H1 (cell line): ENCODE results near the gene CCL25. TPM values are rescaled to one million over a fixed set of nuclear protein-coding genes. Genes with fewer than 3 reads are reported as not detected.

Source experiments
- CTCF ChIA-PET: fragments of 300-600 bp; sonication (Branson Sonifier 250); formaldehyde crosslinking; loops from one replicate; lab custom pipeline; 2021; ENCODE audit not compliant: partially characterized antibody; lab: Charles Lee
- POLR2A ChIA-PET: fragments of 300-600 bp; sonication (Branson Sonifier 250); formaldehyde crosslinking; loops from one replicate; lab custom pipeline; 2021; ENCODE audit warnings: inconsistent platforms; ENCODE audit not compliant: partially characterized antibody; lab: Charles Lee
- DNase-seq, 2 experiments: peaks; one replicate each; pipeline versions ENCODE4 v3.0.0 to v3.0.0-alpha.2; 2010 to 2022; ENCODE audit warnings: low spot score in 2 of 2, low read depth in 1 of 2, mixed read lengths in 1 of 2
- FAIRE-seq: peaks from 2 replicates; lab custom pipeline; 2011; peaks lifted over from hg19 to GRCh38; lab: Jason Lieb, UNC
- H2AFZ ChIP-seq: 2 replicates; pipeline ENCODE4 v1.8.1; 2012; ENCODE audit warnings: low read length, inconsistent platforms
- H2AK5ac ChIP-seq: 2 replicates; pipeline ENCODE4 v1.6.1; 2013; ENCODE audit warnings: low read depth, low read length
- H2BK120ac ChIP-seq: replicated peaks from 2 replicates; pipeline ENCODE3; 2013; ENCODE audit warnings: low read depth, low read length, inconsistent platforms
- H2BK12ac ChIP-seq: 2 replicates; pipeline ENCODE4 v1.6.1; 2013; ENCODE audit warnings: low read depth, low read length
- H2BK15ac ChIP-seq: 2 replicates; pipeline ENCODE4 v1.6.1; 2013; ENCODE audit warnings: low read length
- H2BK20ac ChIP-seq: 2 replicates; pipeline ENCODE4 v1.6.1; 2013; ENCODE audit warnings: low read length
- H2BK5ac ChIP-seq: 2 replicates; pipeline ENCODE4 v1.6.1; 2013; ENCODE audit warnings: low read depth, low read length
- H3K14ac ChIP-seq: 2 replicates; pipeline ENCODE4 v1.6.1; 2013; ENCODE audit warnings: inconsistent platforms; ENCODE audit not compliant: insufficient read length
- H3K18ac ChIP-seq: 2 replicates; pipeline ENCODE4 v1.6.1; 2013; ENCODE audit warnings: low read length; ENCODE audit errors: extremely low read depth
- H3K23ac ChIP-seq: 2 replicates; pipeline ENCODE4 v1.6.1; 2013; ENCODE audit warnings: inconsistent platforms; ENCODE audit not compliant: insufficient read length
- H3K23me2 ChIP-seq: 2 replicates; pipeline ENCODE4 v1.6.1; 2013; ENCODE audit warnings: low read depth, low read length
- H3K27ac ChIP-seq: 2 replicates; pipeline ENCODE4 v1.6.1; 2011; ENCODE audit warnings: low read depth, low read length, inconsistent platforms
- H3K27me3 ChIP-seq, 4 experiments: replicated peaks in 1 of 4; 1 replicate in 1 of 4; 2 replicates in 3 of 4; pipeline versions ENCODE4 v1.6.1 to v1.8.1; 2011 to 2013; ENCODE audit warnings: low read length in 3 of 4, mild to moderate bottlenecking in 3 of 4, inconsistent platforms in 2 of 4, mixed read lengths in 2 of 4, moderate library complexity in 1 of 4; ENCODE audit not compliant: control insufficient read depth in 3 of 4, insufficient read depth in 3 of 4; ENCODE audit errors: extremely low read depth in 1 of 4
- H3K36me3 ChIP-seq, 4 experiments: 2 replicates each; pipeline versions ENCODE4 v1.6.1 to v1.8.1; 2011 to 2013; ENCODE audit warnings: mild to moderate bottlenecking in 4 of 4, low read length in 3 of 4, moderate library complexity in 2 of 4, control low read depth in 1 of 4, inconsistent platforms in 1 of 4; ENCODE audit not compliant: insufficient read depth in 4 of 4, control insufficient read depth in 2 of 4
- H3K4ac ChIP-seq: replicated peaks from 2 replicates; pipeline ENCODE3; 2013; ENCODE audit warnings: low read length, low read depth, mixed read lengths, inconsistent platforms; ENCODE audit not compliant: insufficient read length
- H3K4me1 ChIP-seq, 4 experiments: replicated peaks in 1 of 4; 1 replicate in 1 of 4; 2 replicates in 3 of 4; pipeline versions ENCODE4 v1.6.1 to v1.8.1; 2011 to 2013; ENCODE audit warnings: low read length in 3 of 4, inconsistent platforms in 2 of 4, mixed read lengths in 1 of 4; ENCODE audit not compliant: insufficient read depth in 4 of 4, control insufficient read depth in 3 of 4
- H3K4me2 ChIP-seq, 2 experiments: 2 replicates each; pipeline versions ENCODE4 v1.6.1 to v1.8.1; 2011 to 2013; ENCODE audit warnings: low read depth in 2 of 2, low read length in 2 of 2, control low read depth in 1 of 2, inconsistent platforms in 1 of 2, mild to moderate bottlenecking in 1 of 2; ENCODE audit not compliant: insufficient read depth in 1 of 2
- H3K4me3 ChIP-seq, 4 experiments: fragments of 200-600, 300-600 bp in 1 of 4; sonication (generic), shearing (Covaris generic), sonication (Bioruptor Twin) in 1 of 4; 2 replicates each; pipeline versions ENCODE4 v1.5.1 to v1.8.1; 2011 to 2016; ENCODE audit warnings: low read length in 4 of 4, low read depth in 3 of 4, control low read depth in 2 of 4, inconsistent platforms in 2 of 4, mild to moderate bottlenecking in 2 of 4, mixed read lengths in 1 of 4, moderate library complexity in 1 of 4; ENCODE audit not compliant: insufficient read depth in 2 of 4; ENCODE audit errors: extremely low read depth in 1 of 4
- H3K56ac ChIP-seq: replicated peaks from 2 replicates; pipeline ENCODE3; 2013; ENCODE audit warnings: low read depth, mild to moderate bottlenecking, mixed read lengths, low read length, inconsistent platforms; ENCODE audit not compliant: insufficient read length
- H3K79me1 ChIP-seq: 2 replicates; pipeline ENCODE4 v1.6.1; 2013; ENCODE audit warnings: low read depth, low read length, control low read depth
- H3K79me2 ChIP-seq, 2 experiments: 2 replicates each; pipeline versions ENCODE4 v1.6.1 to v1.8.1; 2012 to 2013; ENCODE audit warnings: low read length in 2 of 2, mild to moderate bottlenecking in 2 of 2, inconsistent platforms in 1 of 2; ENCODE audit not compliant: insufficient read depth in 2 of 2, control insufficient read depth in 1 of 2
- H3K9ac ChIP-seq, 4 experiments: replicated peaks in 1 of 4; 1 replicate in 1 of 4; 2 replicates in 3 of 4; pipeline versions ENCODE4 v1.6.1 to v1.8.1; 2011 to 2013; ENCODE audit warnings: low read depth in 3 of 4, low read length in 3 of 4, control low read depth in 2 of 4, mild to moderate bottlenecking in 2 of 4, moderate library complexity in 2 of 4, inconsistent platforms in 1 of 4; ENCODE audit errors: extremely low read depth in 1 of 4
- H3K9me3 ChIP-seq, 2 experiments: 2 replicates each; pipeline versions ENCODE4 v1.6.1 to v1.8.1; 2012 to 2013; ENCODE audit warnings: mild to moderate bottlenecking in 2 of 2, moderate library complexity in 2 of 2, control low read depth in 1 of 2, inconsistent platforms in 1 of 2, low read depth in 1 of 2, low read length in 1 of 2, mixed read lengths in 1 of 2; ENCODE audit not compliant: insufficient read depth in 2 of 2
- H4K20me1 ChIP-seq, 2 experiments: replicated peaks in 1 of 2; 2 replicates each; pipeline versions ENCODE3 to v1.8.1; 2011 to 2013; ENCODE audit warnings: inconsistent platforms in 2 of 2, low read length in 2 of 2, mild to moderate bottlenecking in 1 of 2; ENCODE audit not compliant: insufficient read depth in 2 of 2, control insufficient read depth in 1 of 2
- H4K5ac ChIP-seq: 2 replicates; pipeline ENCODE4 v1.6.1; 2013; ENCODE audit warnings: low read length, low read depth, mixed read lengths, inconsistent platforms; ENCODE audit not compliant: insufficient read length
- H4K8ac ChIP-seq: 2 replicates; pipeline ENCODE4 v1.8.0; 2013; ENCODE audit warnings: mild to moderate bottlenecking, moderate library complexity, low read length, inconsistent platforms; ENCODE audit not compliant: insufficient read depth; ENCODE audit errors: extremely low read depth
- H4K91ac ChIP-seq: replicated peaks from 2 replicates; pipeline ENCODE3; 2013; ENCODE audit warnings: low read length, mixed read lengths, inconsistent platforms; ENCODE audit not compliant: insufficient read length
- JUN ChIP-seq: IDR thresholded peaks from 2 replicates; pipeline ENCODE4 v1.6.1; 2011; ENCODE audit warnings: low read depth, mild to moderate bottlenecking, improper control_type of control experiment, low read length
- MAX ChIP-seq: IDR thresholded peaks from 2 replicates; pipeline ENCODE4 v1.6.1; 2012; ENCODE audit warnings: inconsistent platforms
- WGBS, 2 experiments: shearing (Covaris generic) in 1 of 2; methylation state at CpG; one replicate each; pipeline versions ENCODE4 v1.1.6 to v1.1.7; 2013 to 2015; ENCODE audit warnings: low lambda C conversion rate in 2 of 2, mixed read lengths in 2 of 2, inconsistent platforms in 1 of 2, low coverage in 1 of 2, missing lambda C conversion rate in 1 of 2; ENCODE audit not compliant: insufficient replicate concordance in 2 of 2, insufficient coverage in 1 of 2, insufficient read length in 1 of 2; ENCODE audit errors: extremely low coverage in 1 of 2, missing lambda C conversion rate in 1 of 2; 5-methylcytosine and 5-hydroxymethylcytosine counted together
- polyA plus RNA-seq, 7 experiments: library from polyadenylated mRNA; depleted of rRNA in 3 of 7; stranded (reverse) in 5 of 7; unstranded in 2 of 7; fragments of >200 nt in 5 of 7; fragments of 200-250 nt in 2 of 7; gene quantifications; 1 replicate in 5 of 7; 2 replicates in 1 of 7; 4 replicates in 1 of 7; pipeline versions ENCODE4 v1.2.1 to v1.2.3, GENCODE V29; 2011 to 2013; ENCODE audit warnings: missing spikeins in 2 of 7, mixed read lengths in 2 of 7
- total RNA-seq: library from RNA; stranded (reverse); fragmentation: NEBNext Ultra II Directional; extraction: Animal tissue kit (Norgen Biotek cat#: 25700); gene quantifications from 2 replicates; pipeline ENCODE4 v1.2.1, GENCODE V29; 2021

The CCL25 gene
- total and polyA plus RNA-seq, 2 of the 8 experiments (the other 6 are each of a cell fraction or from before 2014, with no cell fraction given): 0.59 TPM; not detected in 1

GRCh38 chr19:8030960-8031359 lies 21.6 kb upstream of the CCL25 start:
- Histone ChIP-seq H3K4me2 (no peak overlapping the region), H3K79me1 (no peaks in the 10 kb centered on the region), H3K14ac (no peak overlapping the region), H2AK5ac (no peak overlapping the region), H3K56ac (no peak overlapping the region), H4K5ac (no peak overlapping the region), H3K9ac (no peak overlapping the region), H3K27me3 (no peaks in the 10 kb centered on the region), H2BK120ac (no peak overlapping the region), H2BK15ac (no peak overlapping the region), H3K4me1 (peaks cover 4 to 19% (median 10%) of the 10 kb centered on the region in 4 experiments), H4K8ac (no peak overlapping the region), H2BK20ac (no peak overlapping the region), H3K23me2 (no peaks in the 10 kb centered on the region), H3K36me3 (no peaks in the 10 kb centered on the region), H3K4me3 (no peak overlapping the region), H3K4ac (no peak overlapping the region), H2BK5ac (no peak overlapping the region), H4K20me1 (no peaks in the 10 kb centered on the region), H4K91ac (no peak overlapping the region), H3K79me2 (no peaks in the 10 kb centered on the region), H2BK12ac (no peak overlapping the region), H3K9me3 (no peaks in the 10 kb centered on the region), H3K27ac (no peak overlapping the region), H2AFZ (no peak overlapping the region), H3K18ac (no peak overlapping the region), H3K23ac (no peak overlapping the region)
- ChIA-PET POLR2A (interaction anchor here (0.7 to 1.5 kb wide), 6 partner anchors 9 to 87 kb away, joined by 3 to 4 read pairs (median 3); partner anchors contain the start of gene TIMM44), CTCF (interaction anchor here (0.5 to 3.9 kb wide), 9 partner anchors 13 to 398 kb away, joined by 3 to 18 read pairs (median 5); no protein-coding TSS in a partner anchor)
- 95% methylated on average over 8 of the region's 8 CpGs; no CpG with 5 or more reads in 1 of the 2 experiments for WGBS, 2 experiments
- FAIRE-seq: no peak
- DNase-seq: no peak
- TF ChIP-seq JUN (no peak), MAX (no peak)
